Natural killer cell (primary cell): Measurements from ENCODE around the gene PCDHA4. TPM values are rescaled to one million over a fixed set of nuclear protein-coding genes. Genes with fewer than 3 reads are reported as not detected.
"Not testable (repeated sequence)": the region's sequence is repeated elsewhere in the genome, so short reads cannot be mapped to it uniquely, and the experiment has no call there.

Source experiments
- ATAC-seq, 3 donors: fragments of 150-1000 bp in 2 of 3; fragments of 200-7000 bp in 1 of 3; cut with Tn5 transposase; 1 replicate in 1 of 3; 2 replicates in 2 of 3; pipeline ENCODE4 v1.10.0; 2021; ENCODE audit warnings: mild to moderate bottlenecking in 2 of 3, moderate library complexity in 2 of 3
- DNase-seq, 2 donors: peaks; one replicate each; pipeline versions ENCODE4 v3.0.0 to v3.0.0-alpha.2; 2013 to 2021; ENCODE audit warnings: mixed read lengths in 1 of 2
- H3K27ac ChIP-seq: one replicate; pipeline ENCODE4 v1.5.1; 2013; ENCODE audit warnings: mild to moderate bottlenecking, low read length
- H3K27me3 ChIP-seq: one replicate; pipeline ENCODE4 v1.6.1; 2013; ENCODE audit warnings: low read length; ENCODE audit not compliant: control insufficient read depth, insufficient read depth
- H3K36me3 ChIP-seq: one replicate; pipeline ENCODE4 v1.6.1; 2013; ENCODE audit warnings: low read length; ENCODE audit not compliant: control insufficient read depth, insufficient read depth
- H3K4me1 ChIP-seq: one replicate; pipeline ENCODE4 v1.6.1; 2013; ENCODE audit warnings: low read length; ENCODE audit not compliant: control insufficient read depth, insufficient read depth
- H3K4me3 ChIP-seq: one replicate; pipeline ENCODE4 v1.5.1; 2013; ENCODE audit warnings: low read length
- H3K9me3 ChIP-seq: one replicate; pipeline ENCODE4 v1.6.1; 2013; ENCODE audit warnings: low read length; ENCODE audit not compliant: control insufficient read depth, insufficient read depth
- H3K27ac Mint-ChIP-seq, 2 donors: one replicate each; pipeline ENCODE4 v1.8.0; 2022; ENCODE audit warnings: mild to moderate bottlenecking in 2 of 2, mixed read lengths in 2 of 2, moderate library complexity in 1 of 2
- H3K27me3 Mint-ChIP-seq, 2 donors: one replicate each; pipeline ENCODE4 v1.8.0; 2022; ENCODE audit warnings: low read depth in 2 of 2, mixed read lengths in 2 of 2
- H3K36me3 Mint-ChIP-seq: one replicate; pipeline ENCODE4 v1.8.0; 2022; ENCODE audit warnings: mixed read lengths
- H3K4me1 Mint-ChIP-seq, 2 donors: one replicate each; pipeline ENCODE4 v1.8.0; 2022; ENCODE audit warnings: mixed read lengths in 2 of 2
- H3K4me3 Mint-ChIP-seq: one replicate; pipeline ENCODE4 v1.8.0; 2022; ENCODE audit warnings: mild to moderate bottlenecking, moderate library complexity, mixed read lengths
- H3K9me3 Mint-ChIP-seq, 2 donors: one replicate each; pipeline ENCODE4 v1.8.0; 2022; ENCODE audit warnings: mixed read lengths in 2 of 2
- WGBS: methylation state at CpG from one replicate; pipeline ENCODE4 v1.1.7; 2013; ENCODE audit warnings: missing lambda C conversion rate; ENCODE audit not compliant: insufficient coverage; 5-methylcytosine and 5-hydroxymethylcytosine counted together
- intact Hi-C: fragments of 100-400 bp; cut with micrococcal nuclease; formaldehyde crosslinking; loops from one replicate; pipeline ENCODE4 v1.14.2; 2022
- total RNA-seq, 4 donors: library from RNA; stranded (reverse); fragments of 120-200 nt in 1 of 4; gene quantifications; one replicate each; pipeline versions ENCODE4 v1.2.3 to v1.2.4, GENCODE V29; 2013 to 2022
- TF ChIP-seq, protein P1 (sequence below): fragments of 200-600 bp; IDR thresholded peaks from one replicate; pipeline ENCODE4 v1.8.0; 2022; ENCODE audit warnings: antibody characterized with exemption

PCDHA4 gene
- total RNA-seq, 3 donors from 2014 or later (not counting 1 experiment from before 2014, with no cell fraction given), result not detected

DNA sequence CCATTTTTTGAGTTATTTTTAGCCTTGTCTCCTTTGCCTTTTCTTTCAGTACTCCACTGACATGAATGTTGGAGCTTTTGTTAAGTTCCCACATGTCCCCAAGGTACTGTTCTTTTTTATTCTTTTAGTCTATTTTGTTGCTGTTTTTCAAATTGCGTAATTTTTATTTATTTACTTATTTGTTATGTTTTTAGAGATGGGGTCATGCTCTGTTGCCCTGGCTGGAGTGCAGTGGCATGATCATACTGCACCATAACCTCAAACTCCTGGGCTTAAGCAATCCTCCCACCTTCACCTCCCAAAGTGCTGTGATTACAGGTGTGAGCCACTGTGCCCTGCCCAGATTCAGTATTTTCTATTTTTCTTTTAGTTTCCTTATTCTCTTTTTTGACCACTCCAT lies 26.4 kb upstream of the PCDHA4 start:
- Mint-ChIP-seq H3K27ac (no peak overlapping the region), H3K27me3 (peaks cover 0 to 2% of the 10 kb centered on the region in 2 donors), H3K36me3 (peaks cover 29% of the 10 kb centered on the region), H3K4me1 (no peaks in the 10 kb centered on the region), H3K9me3 (peaks cover 12 to 29% of the 10 kb centered on the region in 2 donors), H3K4me3 (no peak overlapping the region)
- H3K27me3 ChIP-seq, result no peaks in the 10 kb centered on the region
- no peak overlapping the region for H3K4me3 ChIP-seq
- no peak for DNase-seq
- WGBS, result no CpG with 5 or more reads among the region's 1 CpG
- no peak for ATAC-seq
- no peak overlapping the region for H3K27ac ChIP-seq
- TF ChIP-seq, protein P1, sequence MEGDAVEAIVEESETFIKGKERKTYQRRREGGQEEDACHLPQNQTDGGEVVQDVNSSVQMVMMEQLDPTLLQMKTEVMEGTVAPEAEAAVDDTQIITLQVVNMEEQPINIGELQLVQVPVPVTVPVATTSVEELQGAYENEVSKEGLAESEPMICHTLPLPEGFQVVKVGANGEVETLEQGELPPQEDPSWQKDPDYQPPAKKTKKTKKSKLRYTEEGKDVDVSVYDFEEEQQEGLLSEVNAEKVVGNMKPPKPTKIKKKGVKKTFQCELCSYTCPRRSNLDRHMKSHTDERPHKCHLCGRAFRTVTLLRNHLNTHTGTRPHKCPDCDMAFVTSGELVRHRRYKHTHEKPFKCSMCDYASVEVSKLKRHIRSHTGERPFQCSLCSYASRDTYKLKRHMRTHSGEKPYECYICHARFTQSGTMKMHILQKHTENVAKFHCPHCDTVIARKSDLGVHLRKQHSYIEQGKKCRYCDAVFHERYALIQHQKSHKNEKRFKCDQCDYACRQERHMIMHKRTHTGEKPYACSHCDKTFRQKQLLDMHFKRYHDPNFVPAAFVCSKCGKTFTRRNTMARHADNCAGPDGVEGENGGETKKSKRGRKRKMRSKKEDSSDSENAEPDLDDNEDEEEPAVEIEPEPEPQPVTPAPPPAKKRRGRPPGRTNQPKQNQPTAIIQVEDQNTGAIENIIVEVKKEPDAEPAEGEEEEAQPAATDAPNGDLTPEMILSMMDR, result no peak
- no peaks in the 10 kb centered on the region for H3K4me1 ChIP-seq
- H3K36me3 ChIP-seq, result no peaks in the 10 kb centered on the region
- peaks cover 22% of the 10 kb centered on the region for H3K9me3 ChIP-seq
- intact Hi-C loops, result no loop called here

DNA sequence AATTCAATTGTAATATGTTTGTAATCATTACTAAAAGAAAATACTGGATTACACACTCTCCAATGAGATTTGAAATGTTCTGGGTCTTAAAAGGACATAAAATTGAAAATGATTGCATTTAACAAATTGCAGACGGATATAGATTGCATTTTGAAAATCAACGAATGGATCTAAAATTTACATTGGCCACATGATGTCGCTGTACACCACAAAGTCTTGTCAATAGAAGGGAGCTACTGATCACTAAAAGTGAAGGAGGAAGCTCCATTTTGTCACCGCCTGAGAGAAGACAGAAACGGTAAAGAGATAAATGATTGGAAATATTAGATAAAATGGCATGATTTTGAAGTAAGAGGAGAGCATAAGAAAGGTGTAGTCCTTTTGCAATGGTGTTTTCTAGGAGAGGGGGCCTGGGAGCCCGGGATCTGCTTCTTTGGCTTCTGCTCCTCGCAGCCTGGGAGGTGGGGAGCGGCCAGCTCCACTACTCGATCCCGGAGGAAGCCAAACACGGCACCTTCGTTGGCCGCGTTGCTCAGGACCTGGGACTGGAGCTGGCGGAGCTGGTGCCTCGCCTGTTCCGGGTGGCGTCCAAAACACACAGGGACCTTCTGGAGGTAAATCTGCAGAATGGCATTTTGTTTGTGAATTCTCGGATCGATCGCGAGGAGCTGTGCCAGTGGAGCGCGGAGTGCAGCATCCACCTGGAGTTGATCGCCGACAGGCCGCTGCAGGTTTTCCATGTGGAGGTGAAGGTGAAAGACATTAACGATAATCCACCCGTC lies 20.8 kb upstream of the PCDHA4 start, which contains the start of gene PCDHA1:
PCDHA1 (plus strand) TSS at position 236 of the 782 bp plus-strand sequence.
- H3K9me3 Mint-ChIP-seq, result peaks cover 5 to 9% of the 10 kb centered on the region in 2 donors
- H3K9me3 ChIP-seq, result peaks cover 32% of the 10 kb centered on the region

DNA sequence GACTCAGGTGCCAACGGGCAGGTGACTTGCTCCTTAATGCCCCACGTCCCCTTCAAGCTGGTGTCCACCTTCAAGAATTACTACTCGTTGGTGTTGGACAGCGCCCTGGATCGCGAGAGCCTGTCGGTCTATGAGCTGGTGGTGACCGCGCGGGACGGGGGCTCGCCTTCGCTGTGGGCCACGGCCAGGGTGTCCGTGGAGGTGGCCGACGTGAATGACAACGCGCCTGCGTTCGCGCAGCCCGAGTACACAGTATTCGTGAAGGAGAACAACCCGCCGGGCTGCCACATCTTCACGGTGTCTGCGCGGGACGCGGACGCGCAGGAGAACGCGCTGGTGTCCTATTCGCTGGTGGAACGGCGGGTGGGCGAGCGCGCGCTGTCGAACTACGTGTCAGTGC lies 19.4 kb upstream of the PCDHA4 start:
- H3K4me1 Mint-ChIP-seq, ATAC-seq, DNase-seq, intact Hi-C loops, H3K36me3 Mint-ChIP-seq, H3K27ac Mint-ChIP-seq, H3K27ac ChIP-seq, H3K4me3 Mint-ChIP-seq, H3K36me3 ChIP-seq, H3K4me3 ChIP-seq, H3K9me3 Mint-ChIP-seq, H3K27me3 Mint-ChIP-seq, H3K4me1 ChIP-seq: not testable (repeated sequence)
- WGBS, result 56% methylated on average over 44 of the region's 44 CpGs
- Histone ChIP-seq H3K9me3 (peaks cover 27% of the 10 kb centered on the region), H3K27me3 (peaks cover 11% of the 10 kb centered on the region)

More for the DNA sequence above, 20.8 kb upstream of the PCDHA4 start, which contains the start of gene PCDHA1:
- Mint-ChIP-seq H3K36me3 (peaks cover 2% of the 10 kb centered on the region), H3K27ac (no peak within 1 kb of the TSS), H3K27me3 (peaks cover 0 to 5% of the 10 kb centered on the region in 2 donors), H3K4me1 (no peaks in the 10 kb centered on the region), H3K4me3 (no peak within 1 kb of the TSS)
- H3K4me1 ChIP-seq, result no peaks in the 10 kb centered on the region
- H3K36me3 ChIP-seq, result no peaks in the 10 kb centered on the region
- WGBS, result 35% methylated on average over 29 of the region's 29 CpGs
- intact Hi-C loops, result no loop called here
- TF ChIP-seq, protein P1, result no peak
- H3K27me3 ChIP-seq, result peaks cover 6% of the 10 kb centered on the region
- DNase-seq, result no peak
- no peak within 1 kb of the TSS for H3K27ac ChIP-seq
- no peak within 1 kb of the TSS for H3K4me3 ChIP-seq
- ATAC-seq, result no peak

DNA sequence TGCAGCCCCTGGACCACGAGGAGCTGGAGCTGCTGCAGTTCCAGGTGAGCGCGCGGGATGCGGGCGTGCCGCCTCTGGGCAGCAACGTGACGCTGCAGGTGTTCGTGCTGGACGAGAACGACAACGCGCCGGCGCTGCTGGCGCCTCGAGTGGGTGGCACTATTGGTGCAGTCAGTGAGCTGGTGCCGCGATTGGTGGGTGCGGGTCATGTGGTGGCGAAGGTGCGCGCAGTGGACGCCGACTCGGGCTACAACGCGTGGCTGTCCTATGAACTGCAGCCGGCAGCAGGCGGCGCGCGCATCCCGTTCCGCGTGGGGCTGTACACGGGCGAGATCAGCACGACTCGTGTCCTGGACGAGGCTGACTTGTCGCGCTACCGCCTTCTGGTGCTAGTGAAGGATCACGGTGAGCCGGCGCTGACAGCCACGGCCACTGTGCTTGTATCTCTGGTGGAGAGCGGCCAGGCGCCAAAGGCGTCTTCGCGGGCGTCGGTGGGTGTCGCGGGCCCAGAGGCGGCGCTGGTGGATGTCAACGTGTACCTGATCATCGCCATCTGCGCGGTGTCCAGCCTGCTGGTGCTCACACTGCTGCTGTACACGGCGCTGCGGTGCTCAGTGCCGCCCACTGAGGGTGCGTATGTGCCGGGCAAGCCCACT lies 18.9 kb upstream of the PCDHA4 start:
- H3K4me3 Mint-ChIP-seq, H3K27ac Mint-ChIP-seq, H3K9me3 Mint-ChIP-seq, intact Hi-C loops, H3K4me3 ChIP-seq, H3K4me1 Mint-ChIP-seq, ATAC-seq, H3K36me3 ChIP-seq, H3K27ac ChIP-seq, H3K4me1 ChIP-seq, H3K36me3 Mint-ChIP-seq, DNase-seq: not testable (repeated sequence)
- peaks cover 3 to 10% of the 10 kb centered on the region in 2 donors for H3K27me3 Mint-ChIP-seq
- H3K27me3 ChIP-seq, result peaks cover 11% of the 10 kb centered on the region
- WGBS, result 52% methylated on average over 70 of the region's 70 CpGs
- H3K9me3 ChIP-seq, result peaks cover 25% of the 10 kb centered on the region
